HepG2 (cell line): ENCODE results near the gene FANCE. TPM values are rescaled to one million over a fixed set of nuclear protein-coding genes. Genes with fewer than 3 reads are reported as not detected.

Experiments used
- ADNP ChIP-seq: sonication (generic); formaldehyde crosslinking; IDR thresholded peaks from 2 replicates; pipeline ENCODE4 v1.4.0; 2020; ENCODE audit warnings: missing genetic modification reagents
- EED ChIP-seq: sonication (generic); formaldehyde crosslinking; IDR thresholded peaks from 2 replicates; pipeline ENCODE4 v1.5.0; 2020; ENCODE audit warnings: mild to moderate bottlenecking, missing genetic modification reagents
- NCOA2 ChIP-seq: sonication (generic); formaldehyde crosslinking; IDR thresholded peaks from 2 replicates; pipeline ENCODE4 v1.8.0; 2022; ENCODE audit warnings: inconsistent platforms
- NR3C1 ChIP-seq: sonication (generic); formaldehyde crosslinking; IDR thresholded peaks from 2 replicates; pipeline ENCODE4 v1.4.0; 2020; ENCODE audit warnings: missing genetic modification reagents
- SMAD1 ChIP-seq: sonication (generic); formaldehyde crosslinking; IDR thresholded peaks from 2 replicates; pipeline ENCODE4 v1.4.0; 2020; ENCODE audit warnings: missing genetic modification reagents, low read depth, mild to moderate bottlenecking, borderline replicate concordance
- SUZ12 ChIP-seq: fragments of 150-350 bp; IDR thresholded peaks from 2 replicates; pipeline ENCODE4 v1.6.1; 2014; ENCODE audit warnings: low read depth, low read length
- TARDBP ChIP-seq: sonication (generic); formaldehyde crosslinking; IDR thresholded peaks from 2 replicates; pipeline ENCODE4 v1.8.0; 2022; ENCODE audit warnings: mild to moderate bottlenecking, missing genetic modification reagents
- ZFP90 ChIP-seq: sonication (generic); formaldehyde crosslinking; IDR thresholded peaks from 2 replicates; pipeline ENCODE4 v1.8.0; 2022; ENCODE audit warnings: missing genetic modification reagents, mild to moderate bottlenecking, inconsistent platforms, borderline replicate concordance
- ZFY ChIP-seq: sonication (generic); formaldehyde crosslinking; IDR thresholded peaks from 2 replicates; pipeline ENCODE4 v1.4.0; 2020; ENCODE audit warnings: missing genetic modification reagents
- ZKSCAN8 ChIP-seq: IDR thresholded peaks from 2 replicates; pipeline ENCODE4 v1.6.1; 2016; ENCODE audit warnings: borderline replicate concordance, missing genetic modification reagents, missing compliant biosample characterization
- ZNF160 ChIP-seq: sonication (generic); formaldehyde crosslinking; IDR thresholded peaks from 2 replicates; pipeline ENCODE4 v1.8.0; 2022; ENCODE audit warnings: mild to moderate bottlenecking, inconsistent platforms, missing genetic modification reagents
- ZNF329 ChIP-seq: sonication (generic); formaldehyde crosslinking; IDR thresholded peaks from 2 replicates; pipeline ENCODE4 v1.9.0; 2021; ENCODE audit warnings: low read depth, mild to moderate bottlenecking, missing genetic modification reagents
- ZNF354B ChIP-seq: sonication (generic); formaldehyde crosslinking; IDR thresholded peaks from 2 replicates; pipeline ENCODE4 v1.8.0; 2022; ENCODE audit warnings: mild to moderate bottlenecking, missing genetic modification reagents
- ZNF383 ChIP-seq: sonication (generic); formaldehyde crosslinking; IDR thresholded peaks from 2 replicates; pipeline ENCODE4 v1.4.0; 2020; ENCODE audit warnings: missing genetic modification reagents, mild to moderate bottlenecking, borderline replicate concordance
- ZNF451 ChIP-seq: sonication (generic); formaldehyde crosslinking; IDR thresholded peaks from 2 replicates; pipeline ENCODE4 v1.5.0; 2020; ENCODE audit warnings: mild to moderate bottlenecking, missing genetic modification reagents
- ZNF713 ChIP-seq: sonication (generic); formaldehyde crosslinking; IDR thresholded peaks from 2 replicates; pipeline ENCODE4 v1.4.0; 2020; ENCODE audit warnings: mild to moderate bottlenecking, missing genetic modification reagents
- ZZZ3 ChIP-seq: sonication (generic); formaldehyde crosslinking; IDR thresholded peaks from 2 replicates; pipeline ENCODE4 v1.4.0; 2020; ENCODE audit warnings: missing genetic modification reagents, mild to moderate bottlenecking, borderline replicate concordance
- polyA plus RNA-seq, 8 experiments: library from polyadenylated mRNA; depleted of rRNA in 3 of 8; stranded (reverse) in 7 of 8; unstranded in 1 of 8; fragments of >200 nt; fragmentation: Illumina TruSeq in 4 of 8; extraction: Trizol in 4 of 8; gene quantifications; 2 replicates each; pipeline versions ENCODE4 v1.2.1 to v1.2.3, GENCODE V29; 2011 to 2016; ENCODE audit warnings: low read depth in 4 of 8, missing spikeins in 1 of 8, mixed read lengths in 1 of 8; ENCODE audit not compliant: insufficient read depth in 1 of 8
- total RNA-seq, 5 experiments: library from RNA; depleted of rRNA; stranded (reverse); fragments of >200 nt; fragmentation: Illumina TruSeq; extraction: Trizol; gene quantifications; 2 replicates each; pipeline ENCODE4 v1.2.3, GENCODE V29; 2016; ENCODE audit warnings: low read depth in 1 of 5
- TF ChIP-seq, protein P1 (sequence below): sonication (generic); formaldehyde crosslinking; IDR thresholded peaks from 2 replicates; pipeline ENCODE4 v1.5.0; 2020; ENCODE audit warnings: mild to moderate bottlenecking, missing genetic modification reagents
- TF ChIP-seq, protein P2 (sequence below): sonication (generic); formaldehyde crosslinking; IDR thresholded peaks from 2 replicates; pipeline ENCODE4 v1.4.0; 2020; ENCODE audit warnings: mild to moderate bottlenecking, missing genetic modification reagents, borderline replicate concordance
- TF ChIP-seq, protein P3 (sequence below): sonication (generic); formaldehyde crosslinking; IDR thresholded peaks from 2 replicates; pipeline ENCODE4 v1.9.0; 2022; ENCODE audit warnings: missing genetic modification reagents, mild to moderate bottlenecking, borderline replicate concordance
- TF ChIP-seq, protein P4 (sequence below): IDR thresholded peaks from 2 replicates; pipeline ENCODE4 v1.6.1; 2016
- TF ChIP-seq, protein P5 (sequence below): sonication (generic); formaldehyde crosslinking; IDR thresholded peaks from 2 replicates; pipeline ENCODE4 v1.8.0; 2022; ENCODE audit warnings: low read depth, missing genetic modification reagents

The FANCE gene
- total and polyA plus RNA-seq, 2 of the 13 experiments (the other 11 are each of a cell fraction or from before 2014, with no cell fraction given): 7.1 to 11.2 TPM

DNA sequence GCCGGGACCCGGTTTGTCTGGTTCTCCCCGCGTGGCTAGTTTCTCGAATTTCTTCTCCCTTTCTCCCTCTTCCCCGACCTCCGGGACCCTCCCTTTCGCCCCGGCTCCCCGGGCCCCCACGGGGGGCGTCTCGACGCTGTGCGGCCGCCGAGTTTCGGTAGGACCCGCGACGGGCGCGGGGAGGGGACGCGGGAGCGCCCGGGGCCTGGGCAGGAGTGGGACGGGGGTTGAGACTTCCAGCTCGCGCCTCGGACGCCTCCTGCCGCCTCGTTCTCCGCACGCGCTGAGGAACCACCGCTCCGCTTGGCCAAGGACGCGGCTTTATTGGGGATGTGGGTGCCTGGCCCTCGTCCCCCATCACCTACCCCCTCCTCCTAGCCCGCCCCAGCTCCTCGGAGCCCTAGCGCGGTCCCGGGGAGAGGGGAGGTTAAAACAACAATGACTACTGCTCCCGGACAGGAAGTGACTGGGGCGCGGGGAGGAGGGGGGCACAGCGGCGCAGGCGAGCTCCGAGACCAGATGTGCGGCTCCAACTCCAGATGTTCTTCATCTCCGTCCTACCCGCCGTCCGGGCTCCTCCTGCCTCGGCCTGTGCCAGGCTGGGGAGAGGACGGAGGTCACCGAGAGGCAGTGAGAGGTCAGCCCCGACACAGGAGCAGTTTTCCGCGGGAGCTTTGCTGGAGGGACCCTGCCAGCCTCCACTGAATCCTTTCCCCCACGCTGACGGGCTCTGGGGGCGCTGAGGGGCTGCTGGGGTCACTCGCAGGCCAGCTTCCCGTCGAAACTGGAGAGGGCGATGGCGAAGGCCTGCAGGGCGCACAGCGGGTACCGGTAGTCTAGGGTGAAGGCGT is 45.7 kb downstream of the FANCE start (continued):
- TF ChIP-seq, protein P1, sequence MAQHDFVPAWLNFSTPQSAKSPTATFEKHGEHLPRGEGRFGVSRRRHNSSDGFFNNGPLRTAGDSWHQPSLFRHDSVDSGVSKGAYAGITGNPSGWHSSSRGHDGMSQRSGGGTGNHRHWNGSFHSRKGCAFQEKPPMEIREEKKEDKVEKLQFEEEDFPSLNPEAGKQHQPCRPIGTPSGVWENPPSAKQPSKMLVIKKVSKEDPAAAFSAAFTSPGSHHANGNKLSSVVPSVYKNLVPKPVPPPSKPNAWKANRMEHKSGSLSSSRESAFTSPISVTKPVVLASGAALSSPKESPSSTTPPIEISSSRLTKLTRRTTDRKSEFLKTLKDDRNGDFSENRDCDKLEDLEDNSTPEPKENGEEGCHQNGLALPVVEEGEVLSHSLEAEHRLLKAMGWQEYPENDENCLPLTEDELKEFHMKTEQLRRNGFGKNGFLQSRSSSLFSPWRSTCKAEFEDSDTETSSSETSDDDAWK (CRISPR knock-in tag): no peak
- TF ChIP-seq ZNF451 (CRISPR knock-in tag) (no peak; the same call in 1 of the 2 replicates), ZNF329 (CRISPR knock-in tag) (no peak), ZNF713 (CRISPR knock-in tag) (no peak), ADNP (CRISPR knock-in tag) (no peak), ZNF160 (no peak), ZFY (CRISPR knock-in tag) (peak; percentile 85), NR3C1 (no peak), NCOA2 (CRISPR knock-in tag) (no peak; the same call in none of the 2 replicates), SMAD1 (CRISPR knock-in tag) (no peak), ZNF383 (CRISPR knock-in tag) (no peak), ZKSCAN8 (CRISPR knock-in tag) (no peak), ZNF354B (CRISPR knock-in tag) (no peak), ZFP90 (CRISPR knock-in tag) (peak; percentile 82; the same call in 1 of the 2 replicates), TARDBP (CRISPR knock-in tag) (no peak), ZZZ3 (CRISPR knock-in tag) (no peak), SUZ12 (no peak), EED (CRISPR knock-in tag) (peak; percentile 40; the same call in 1 of the 2 replicates)
- TF ChIP-seq, protein P2, sequence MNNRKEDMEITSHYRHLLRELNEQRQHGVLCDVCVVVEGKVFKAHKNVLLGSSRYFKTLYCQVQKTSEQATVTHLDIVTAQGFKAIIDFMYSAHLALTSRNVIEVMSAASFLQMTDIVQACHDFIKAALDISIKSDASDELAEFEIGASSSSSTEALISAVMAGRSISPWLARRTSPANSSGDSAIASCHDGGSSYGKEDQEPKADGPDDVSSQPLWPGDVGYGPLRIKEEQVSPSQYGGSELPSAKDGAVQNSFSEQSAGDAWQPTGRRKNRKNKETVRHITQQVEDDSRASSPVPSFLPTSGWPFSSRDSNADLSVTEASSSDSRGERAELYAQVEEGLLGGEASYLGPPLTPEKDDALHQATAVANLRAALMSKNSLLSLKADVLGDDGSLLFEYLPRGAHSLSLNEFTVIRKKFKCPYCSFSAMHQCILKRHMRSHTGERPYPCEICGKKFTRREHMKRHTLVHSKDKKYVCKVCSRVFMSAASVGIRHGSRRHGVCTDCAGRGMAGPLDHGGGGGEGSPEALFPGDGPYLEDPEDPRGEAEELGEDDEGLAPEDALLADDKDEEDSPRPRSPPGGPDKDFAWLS (CRISPR knock-in tag): no peak
- TF ChIP-seq, protein P3, sequence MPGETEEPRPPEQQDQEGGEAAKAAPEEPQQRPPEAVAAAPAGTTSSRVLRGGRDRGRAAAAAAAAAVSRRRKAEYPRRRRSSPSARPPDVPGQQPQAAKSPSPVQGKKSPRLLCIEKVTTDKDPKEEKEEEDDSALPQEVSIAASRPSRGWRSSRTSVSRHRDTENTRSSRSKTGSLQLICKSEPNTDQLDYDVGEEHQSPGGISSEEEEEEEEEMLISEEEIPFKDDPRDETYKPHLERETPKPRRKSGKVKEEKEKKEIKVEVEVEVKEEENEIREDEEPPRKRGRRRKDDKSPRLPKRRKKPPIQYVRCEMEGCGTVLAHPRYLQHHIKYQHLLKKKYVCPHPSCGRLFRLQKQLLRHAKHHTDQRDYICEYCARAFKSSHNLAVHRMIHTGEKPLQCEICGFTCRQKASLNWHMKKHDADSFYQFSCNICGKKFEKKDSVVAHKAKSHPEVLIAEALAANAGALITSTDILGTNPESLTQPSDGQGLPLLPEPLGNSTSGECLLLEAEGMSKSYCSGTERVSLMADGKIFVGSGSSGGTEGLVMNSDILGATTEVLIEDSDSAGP (CRISPR knock-in tag): peak; percentile 82
- TF ChIP-seq, protein P4, sequence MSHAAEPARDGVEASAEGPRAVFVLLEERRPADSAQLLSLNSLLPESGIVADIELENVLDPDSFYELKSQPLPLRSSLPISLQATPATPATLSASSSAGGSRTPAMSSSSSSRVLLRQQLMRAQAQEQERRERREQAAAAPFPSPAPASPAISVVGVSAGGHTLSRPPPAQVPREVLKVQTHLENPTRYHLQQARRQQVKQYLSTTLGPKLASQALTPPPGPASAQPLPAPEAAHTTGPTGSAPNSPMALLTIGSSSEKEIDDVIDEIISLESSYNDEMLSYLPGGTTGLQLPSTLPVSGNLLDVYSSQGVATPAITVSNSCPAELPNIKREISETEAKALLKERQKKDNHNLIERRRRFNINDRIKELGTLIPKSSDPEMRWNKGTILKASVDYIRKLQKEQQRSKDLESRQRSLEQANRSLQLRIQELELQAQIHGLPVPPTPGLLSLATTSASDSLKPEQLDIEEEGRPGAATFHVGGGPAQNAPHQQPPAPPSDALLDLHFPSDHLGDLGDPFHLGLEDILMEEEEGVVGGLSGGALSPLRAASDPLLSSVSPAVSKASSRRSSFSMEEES (CRISPR knock-in tag): peak; percentile 78
- TF ChIP-seq, protein P5, sequence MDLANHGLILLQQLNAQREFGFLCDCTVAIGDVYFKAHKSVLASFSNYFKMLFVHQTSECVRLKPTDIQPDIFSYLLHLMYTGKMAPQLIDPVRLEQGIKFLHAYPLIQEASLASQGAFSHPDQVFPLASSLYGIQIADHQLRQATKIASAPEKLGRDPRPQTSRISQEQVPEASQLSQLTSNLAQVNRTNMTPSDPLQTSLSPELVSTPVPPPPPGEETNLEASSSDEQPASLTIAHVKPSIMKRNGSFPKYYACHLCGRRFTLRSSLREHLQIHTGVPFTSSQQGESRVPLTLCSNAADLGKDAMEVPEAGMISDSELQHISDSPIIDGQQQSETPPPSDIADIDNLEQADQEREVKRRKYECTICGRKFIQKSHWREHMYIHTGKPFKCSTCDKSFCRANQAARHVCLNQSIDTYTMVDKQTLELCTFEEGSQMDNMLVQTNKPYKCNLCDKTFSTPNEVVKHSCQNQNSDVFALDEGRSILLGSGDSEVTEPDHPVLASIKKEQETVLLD (CRISPR knock-in tag): no peak; the same call in none of the 2 replicates
